HEK293 (cell line): ENCODE results near the gene NOX5.
A peak's percentile ranks its signal among the peaks of the same experiment; 100 is the strongest.

ENCODE experiments used
- BCL11B ChIP-seq: fragments of 450-650 bp; formaldehyde crosslinking; IDR thresholded peaks from 2 replicates; pipeline ENCODE4 v1.5.1; 2016; ENCODE audit warnings: low read depth, missing biosample characterization, missing genetic modification characterization
- GLIS1 ChIP-seq: fragments of 450-650 bp; formaldehyde crosslinking; IDR thresholded peaks from 2 replicates; pipeline ENCODE4 v1.5.1; 2016; ENCODE audit warnings: missing biosample characterization, missing genetic modification characterization
- KLF10 ChIP-seq: fragments of 450-650 bp; IDR thresholded peaks from 2 replicates; pipeline ENCODE4 v1.5.1; 2018; ENCODE audit warnings: missing biosample characterization, mild to moderate bottlenecking, missing genetic modification characterization
- PRDM1 ChIP-seq: fragments of 450-650 bp; formaldehyde crosslinking; IDR thresholded peaks from 2 replicates; pipeline ENCODE4; 2016; ENCODE audit warnings: missing biosample characterization, missing genetic modification characterization
- SCRT1 ChIP-seq: fragments of 450-650 bp; formaldehyde crosslinking; IDR thresholded peaks from 2 replicates; pipeline ENCODE4 v1.5.1; 2016; ENCODE audit warnings: missing biosample characterization, missing genetic modification characterization, borderline replicate concordance
- ZBTB11 ChIP-seq: fragments of 450-650 bp; formaldehyde crosslinking; conservative IDR thresholded peaks from 2 replicates; pipeline ENCODE4 v1.5.1; 2016; ENCODE audit warnings: low read depth, missing biosample characterization, missing genetic modification characterization
- ZBTB17 ChIP-seq: fragments of 450-650 bp; formaldehyde crosslinking; IDR thresholded peaks from 2 replicates; pipeline ENCODE4 v1.5.1; 2016; ENCODE audit warnings: missing biosample characterization, missing genetic modification characterization
- ZIC2 ChIP-seq: fragments of 450-650 bp; formaldehyde crosslinking; IDR thresholded peaks from 2 replicates; pipeline ENCODE4 v1.5.1; 2016; ENCODE audit warnings: missing biosample characterization, missing genetic modification characterization
- ZNF266 ChIP-seq: fragments of 450-650 bp; formaldehyde crosslinking; IDR thresholded peaks from 2 replicates; pipeline ENCODE4 v1.5.1; 2016; ENCODE audit warnings: missing biosample characterization, missing genetic modification characterization, low read depth
- ZNF366 ChIP-seq: fragments of 450-650 bp; formaldehyde crosslinking; conservative IDR thresholded peaks from 2 replicates; pipeline ENCODE4 v1.5.1; 2016; ENCODE audit warnings: missing biosample characterization, missing genetic modification characterization
- ZNF398 ChIP-seq: fragments of 450-650 bp; formaldehyde crosslinking; IDR thresholded peaks from 2 replicates; pipeline ENCODE4 v1.5.1; 2017; ENCODE audit warnings: missing biosample characterization, missing genetic modification characterization
- ZNF423 ChIP-seq: fragments of 450-650 bp; formaldehyde crosslinking; IDR thresholded peaks from 2 replicates; pipeline ENCODE4 v1.5.1; 2016; ENCODE audit warnings: missing biosample characterization, missing genetic modification characterization
- ZNF433 ChIP-seq: fragments of 450-650 bp; formaldehyde crosslinking; IDR thresholded peaks from 2 replicates; pipeline ENCODE4 v1.5.1; 2016; ENCODE audit warnings: missing biosample characterization, missing genetic modification characterization, low read depth
- ZNF624 ChIP-seq: fragments of 450-650 bp; formaldehyde crosslinking; IDR thresholded peaks from 2 replicates; pipeline ENCODE4 v1.5.1; 2017; ENCODE audit warnings: missing biosample characterization, missing genetic modification characterization
- ZNF776 ChIP-seq: fragments of 450-650 bp; formaldehyde crosslinking; IDR thresholded peaks from 2 replicates; pipeline ENCODE4 v1.5.0; 2017; ENCODE audit warnings: missing biosample characterization, missing genetic modification characterization, borderline replicate concordance
- ZNF777 ChIP-seq: fragments of 450-650 bp; formaldehyde crosslinking; IDR thresholded peaks from 2 replicates; pipeline ENCODE4 v1.5.1; 2017; ENCODE audit warnings: missing biosample characterization, missing genetic modification characterization, borderline replicate concordance
- ZSCAN18 ChIP-seq: fragments of 450-650 bp; formaldehyde crosslinking; IDR thresholded peaks from 2 replicates; pipeline ENCODE4 v1.5.1; 2016; ENCODE audit warnings: missing biosample characterization, missing genetic modification characterization
- ZSCAN4 ChIP-seq: fragments of 450-650 bp; formaldehyde crosslinking; IDR thresholded peaks from 2 replicates; pipeline ENCODE4 v1.5.1; 2017; ENCODE audit warnings: missing biosample characterization, missing genetic modification characterization
- TF ChIP-seq, protein P1 (sequence below): fragments of 450-650 bp; IDR thresholded peaks from 2 replicates; pipeline ENCODE4 v1.5.1; 2018; ENCODE audit warnings: missing biosample characterization, missing genetic modification characterization
- TF ChIP-seq, protein P2 (sequence below): fragments of 450-650 bp; IDR thresholded peaks from 2 replicates; pipeline ENCODE4 v1.5.1; 2018; ENCODE audit warnings: missing biosample characterization, mild to moderate bottlenecking, missing genetic modification characterization
- TF ChIP-seq, protein P3 (sequence below): fragments of 450-650 bp; formaldehyde crosslinking; IDR thresholded peaks from 2 replicates; pipeline ENCODE4 v1.5.1; 2016; ENCODE audit warnings: missing biosample characterization, missing genetic modification characterization, borderline replicate concordance
- TF ChIP-seq, protein P4 (sequence below): fragments of 450-650 bp; formaldehyde crosslinking; IDR thresholded peaks from 2 replicates; pipeline ENCODE4 v1.5.1; 2017; ENCODE audit warnings: missing biosample characterization, missing genetic modification characterization

NOX5 gene

GRCh38 chr15:69088300-69088965, 73.9 kb downstream of the NOX5 start (continued):
- TF ChIP-seq ZBTB11 (no peak), ZNF776 (tag by site-specific recombination) (no peak), ZNF266 (tag by site-specific recombination) (no peak), ZNF433 (no peak), ZBTB17 (tag by site-specific recombination) (0 out of 2 replicates have a peak, but pooled peaks have one; percentile 20), ZNF398 (tag by site-specific recombination) (no peak), ZSCAN18 (tag by site-specific recombination) (no peak), ZNF777 (tag by site-specific recombination) (no peak), PRDM1 (tag by site-specific recombination) (peak; percentile 41; the same call in 1 of the 2 replicates), ZNF423 (tag by site-specific recombination) (0 out of 2 replicates have a peak, but pooled peaks have one; percentile 16), KLF10 (tag by site-specific recombination) (no peak), SCRT1 (tag by site-specific recombination) (peak; percentile 57), ZNF624 (tag by site-specific recombination) (no peak), GLIS1 (tag by site-specific recombination) (peak; percentile 71), ZNF366 (tag by site-specific recombination) (no peak), BCL11B (tag by site-specific recombination) (no peak), ZSCAN4 (tag by site-specific recombination) (no peak), ZIC2 (tag by site-specific recombination) (peak; percentile 81)
- TF ChIP-seq, protein P1, sequence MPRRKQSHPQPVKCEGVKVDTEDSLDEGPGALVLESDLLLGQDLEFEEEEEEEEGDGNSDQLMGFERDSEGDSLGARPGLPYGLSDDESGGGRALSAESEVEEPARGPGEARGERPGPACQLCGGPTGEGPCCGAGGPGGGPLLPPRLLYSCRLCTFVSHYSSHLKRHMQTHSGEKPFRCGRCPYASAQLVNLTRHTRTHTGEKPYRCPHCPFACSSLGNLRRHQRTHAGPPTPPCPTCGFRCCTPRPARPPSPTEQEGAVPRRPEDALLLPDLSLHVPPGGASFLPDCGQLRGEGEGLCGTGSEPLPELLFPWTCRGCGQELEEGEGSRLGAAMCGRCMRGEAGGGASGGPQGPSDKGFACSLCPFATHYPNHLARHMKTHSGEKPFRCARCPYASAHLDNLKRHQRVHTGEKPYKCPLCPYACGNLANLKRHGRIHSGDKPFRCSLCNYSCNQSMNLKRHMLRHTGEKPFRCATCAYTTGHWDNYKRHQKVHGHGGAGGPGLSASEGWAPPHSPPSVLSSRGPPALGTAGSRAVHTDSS (tag by site-specific recombination), result no peak
- TF ChIP-seq, protein P2, sequence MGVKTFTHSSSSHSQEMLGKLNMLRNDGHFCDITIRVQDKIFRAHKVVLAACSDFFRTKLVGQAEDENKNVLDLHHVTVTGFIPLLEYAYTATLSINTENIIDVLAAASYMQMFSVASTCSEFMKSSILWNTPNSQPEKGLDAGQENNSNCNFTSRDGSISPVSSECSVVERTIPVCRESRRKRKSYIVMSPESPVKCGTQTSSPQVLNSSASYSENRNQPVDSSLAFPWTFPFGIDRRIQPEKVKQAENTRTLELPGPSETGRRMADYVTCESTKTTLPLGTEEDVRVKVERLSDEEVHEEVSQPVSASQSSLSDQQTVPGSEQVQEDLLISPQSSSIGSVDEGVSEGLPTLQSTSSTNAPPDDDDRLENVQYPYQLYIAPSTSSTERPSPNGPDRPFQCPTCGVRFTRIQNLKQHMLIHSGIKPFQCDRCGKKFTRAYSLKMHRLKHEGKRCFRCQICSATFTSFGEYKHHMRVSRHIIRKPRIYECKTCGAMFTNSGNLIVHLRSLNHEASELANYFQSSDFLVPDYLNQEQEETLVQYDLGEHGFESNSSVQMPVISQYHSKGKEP, result no peak
- TF ChIP-seq, protein P3, sequence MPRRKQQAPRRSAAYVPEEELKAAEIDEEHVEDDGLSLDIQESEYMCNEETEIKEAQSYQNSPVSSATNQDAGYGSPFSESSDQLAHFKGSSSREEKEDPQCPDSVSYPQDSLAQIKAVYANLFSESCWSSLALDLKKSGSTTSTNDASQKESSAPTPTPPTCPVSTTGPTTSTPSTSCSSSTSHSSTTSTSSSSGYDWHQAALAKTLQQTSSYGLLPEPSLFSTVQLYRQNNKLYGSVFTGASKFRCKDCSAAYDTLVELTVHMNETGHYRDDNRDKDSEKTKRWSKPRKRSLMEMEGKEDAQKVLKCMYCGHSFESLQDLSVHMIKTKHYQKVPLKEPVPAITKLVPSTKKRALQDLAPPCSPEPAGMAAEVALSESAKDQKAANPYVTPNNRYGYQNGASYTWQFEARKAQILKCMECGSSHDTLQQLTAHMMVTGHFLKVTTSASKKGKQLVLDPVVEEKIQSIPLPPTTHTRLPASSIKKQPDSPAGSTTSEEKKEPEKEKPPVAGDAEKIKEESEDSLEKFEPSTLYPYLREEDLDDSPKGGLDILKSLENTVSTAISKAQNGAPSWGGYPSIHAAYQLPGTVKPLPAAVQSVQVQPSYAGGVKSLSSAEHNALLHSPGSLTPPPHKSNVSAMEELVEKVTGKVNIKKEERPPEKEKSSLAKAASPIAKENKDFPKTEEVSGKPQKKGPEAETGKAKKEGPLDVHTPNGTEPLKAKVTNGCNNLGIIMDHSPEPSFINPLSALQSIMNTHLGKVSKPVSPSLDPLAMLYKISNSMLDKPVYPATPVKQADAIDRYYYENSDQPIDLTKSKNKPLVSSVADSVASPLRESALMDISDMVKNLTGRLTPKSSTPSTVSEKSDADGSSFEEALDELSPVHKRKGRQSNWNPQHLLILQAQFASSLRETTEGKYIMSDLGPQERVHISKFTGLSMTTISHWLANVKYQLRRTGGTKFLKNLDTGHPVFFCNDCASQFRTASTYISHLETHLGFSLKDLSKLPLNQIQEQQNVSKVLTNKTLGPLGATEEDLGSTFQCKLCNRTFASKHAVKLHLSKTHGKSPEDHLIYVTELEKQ (tag by site-specific recombination), result no peak
- TF ChIP-seq, protein P4, sequence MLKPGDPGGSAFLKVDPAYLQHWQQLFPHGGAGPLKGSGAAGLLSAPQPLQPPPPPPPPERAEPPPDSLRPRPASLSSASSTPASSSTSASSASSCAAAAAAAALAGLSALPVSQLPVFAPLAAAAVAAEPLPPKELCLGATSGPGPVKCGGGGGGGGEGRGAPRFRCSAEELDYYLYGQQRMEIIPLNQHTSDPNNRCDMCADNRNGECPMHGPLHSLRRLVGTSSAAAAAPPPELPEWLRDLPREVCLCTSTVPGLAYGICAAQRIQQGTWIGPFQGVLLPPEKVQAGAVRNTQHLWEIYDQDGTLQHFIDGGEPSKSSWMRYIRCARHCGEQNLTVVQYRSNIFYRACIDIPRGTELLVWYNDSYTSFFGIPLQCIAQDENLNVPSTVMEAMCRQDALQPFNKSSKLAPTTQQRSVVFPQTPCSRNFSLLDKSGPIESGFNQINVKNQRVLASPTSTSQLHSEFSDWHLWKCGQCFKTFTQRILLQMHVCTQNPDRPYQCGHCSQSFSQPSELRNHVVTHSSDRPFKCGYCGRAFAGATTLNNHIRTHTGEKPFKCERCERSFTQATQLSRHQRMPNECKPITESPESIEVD (tag by site-specific recombination), result no peak
